Activated T-cell treated with anti-CD3 and anti-CD28 coated beads for 1 hour (primary cell): Measurements from ENCODE around the gene HNRNPDL.
"Not testable (repeated sequence)": the region's sequence is repeated elsewhere in the genome, so short reads cannot be mapped to it uniquely, and the experiment has no call there.

Experiments used
- DNase-seq: peaks from one replicate; pipeline ENCODE4 v3.0.0-alpha.2; 2020; ENCODE audit warnings: low read depth

The HNRNPDL gene

GRCh38 chr4:82386312-82386711, 44.0 kb downstream of the HNRNPDL start:
- DNase-seq, result not testable (repeated sequence)

GRCh38 chr4:82382751-82383150, 47.5 kb downstream of the HNRNPDL start:
- no peak for DNase-seq

- DNase-seq, result no peak
These were observed 48.5 kb downstream of the HNRNPDL start for GRCh38 chr4:82381661-82382296.

GRCh38 chr4:82381235-82381634, 49.0 kb downstream of the HNRNPDL start:
- no peak for DNase-seq

GRCh38 chr4:82380831-82381230, 49.4 kb downstream of the HNRNPDL start:
- DNase-seq, result no peak

- DNase-seq, result no peak
These were observed 49.9 kb downstream of the HNRNPDL start for GRCh38 chr4:82380344-82380743.

- no peak for DNase-seq
These were observed 54.2 kb downstream of the HNRNPDL start for GRCh38 chr4:82376109-82376508.

- DNase-seq, result peak; percentile 83
These were observed 56.2 kb downstream of the HNRNPDL start, which contains the start of gene HNRNPD for GRCh38 chr4:82373816-82374625. HNRNPD (minus strand) TSS chr4:82373991; CDS start chr4:82373678, 313 bp downstream.

- DNase-seq, result peak; percentile 5
These were observed 56.8 kb downstream of the HNRNPDL start for GRCh38 chr4:82373486-82373815.
